ENCODE measurements around the gene SPPL3. TPM values are rescaled to one million over a fixed set of nuclear protein-coding genes. Genes with fewer than 3 reads are reported as not detected.

SPPL3 gene
- total RNA-seq, 4 donors from 2014 or later, result 16.8 to 28.7 (median 22.7) TPM

DNA sequence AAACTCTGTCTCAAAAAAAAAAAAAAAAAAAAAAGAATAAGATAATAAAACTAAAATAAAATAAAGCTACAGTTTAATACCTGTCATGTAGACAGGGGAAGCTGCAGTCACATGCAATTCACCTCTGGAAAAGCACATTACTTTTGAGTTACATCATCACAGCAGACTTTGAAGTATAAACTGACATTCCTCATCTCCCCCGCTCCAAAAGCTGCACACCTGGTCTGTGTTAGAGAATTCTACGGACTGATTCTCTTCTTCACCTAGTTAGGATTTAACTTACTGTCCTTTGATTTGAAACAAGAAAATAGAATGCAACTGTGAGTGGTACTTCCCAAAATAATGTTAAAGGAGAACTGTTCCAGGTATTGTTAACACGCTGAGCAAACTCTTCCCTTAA lies 25.1 kb downstream of the SPPL3 start:
- ATAC-seq (ENCODE audit: low FRiP score) (no peak), DNase-seq (ENCODE audit: low spot score) (no peak)
- no peak for TF ChIP-seq CTCF (IDR thresholded peaks at IDR 0.05)

DNA sequence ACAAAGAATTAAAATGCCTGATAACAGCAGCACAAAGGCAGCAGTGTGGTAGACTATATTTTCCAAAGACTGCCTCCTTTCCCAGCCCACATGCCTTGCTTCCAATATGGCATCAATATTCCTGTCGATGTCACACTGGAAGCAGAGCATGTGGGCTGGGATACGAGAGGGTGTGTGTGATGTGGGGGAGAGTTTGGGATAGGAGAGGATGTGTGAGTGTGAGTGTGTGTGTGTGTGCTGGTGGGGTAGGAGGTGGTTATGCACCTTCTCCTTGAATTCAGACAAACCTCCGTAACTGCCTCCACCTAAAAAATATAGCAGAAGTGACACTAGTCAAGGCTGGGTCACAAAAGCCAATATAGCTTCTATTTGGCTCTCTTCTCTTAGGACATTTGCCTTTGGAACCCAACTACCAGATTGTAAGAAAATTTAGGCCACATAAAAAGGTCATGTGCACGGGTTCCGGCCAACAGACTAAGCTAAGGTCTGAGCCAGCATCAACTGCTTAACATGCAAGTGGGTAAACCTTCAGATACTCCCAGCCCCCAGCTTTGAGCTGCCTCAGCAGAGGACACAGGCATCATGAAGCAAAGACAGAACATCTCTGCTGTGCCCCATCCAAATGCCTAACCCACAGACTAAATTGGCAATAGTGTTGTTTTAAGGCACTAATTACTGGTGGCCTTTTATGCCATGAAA lies 29.5 kb downstream of the SPPL3 start:
- DNase-seq (ENCODE audit: low spot score) (no peak), ATAC-seq (ENCODE audit: low FRiP score) (no peak)
- TF ChIP-seq CTCF (IDR thresholded peaks at IDR 0.05), result no peak

DNA sequence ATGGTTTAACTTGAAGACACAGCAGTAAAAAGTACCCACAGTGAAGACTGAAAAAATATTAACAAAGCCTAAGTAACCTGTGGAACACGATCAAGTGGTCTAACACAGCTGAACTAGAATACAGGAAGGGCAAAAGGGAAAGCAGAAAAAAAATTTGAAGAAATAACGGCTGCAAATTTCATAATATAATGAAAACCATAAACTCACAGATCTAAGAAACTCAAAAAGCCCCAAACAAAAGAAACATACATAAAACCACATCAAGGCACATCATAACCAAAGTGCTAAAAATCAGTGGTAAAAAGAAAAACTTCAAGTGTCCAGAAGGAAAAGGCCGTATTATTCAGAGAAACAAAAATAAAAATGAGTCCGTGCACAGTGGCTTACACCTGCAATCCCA lies 30.9 kb downstream of the SPPL3 start:
- DNase-seq (ENCODE audit: low spot score) (no peak), ATAC-seq (ENCODE audit: low FRiP score) (no peak)
- TF ChIP-seq CTCF (IDR thresholded peaks at IDR 0.05), result no peak

DNA sequence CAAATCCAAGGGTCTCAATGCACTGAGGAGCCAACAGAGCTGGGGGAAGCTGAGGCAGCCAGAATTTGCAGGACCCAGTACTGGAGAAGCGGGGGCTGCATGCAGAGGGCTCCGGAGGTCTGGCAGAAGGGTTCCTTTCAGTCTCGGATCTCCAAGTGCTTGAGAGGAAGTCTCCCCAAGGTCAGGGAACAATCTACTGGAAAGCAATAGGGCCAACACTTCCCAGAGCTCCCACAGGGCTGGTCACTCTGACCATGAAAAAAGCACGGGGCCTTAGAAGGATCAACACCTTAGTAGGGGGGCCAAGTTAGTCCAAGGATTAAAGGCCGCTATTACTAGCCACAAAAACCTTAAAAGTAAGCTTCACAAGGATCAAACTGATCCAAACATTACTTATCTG lies 31.7 kb downstream of the SPPL3 start:
- ATAC-seq (ENCODE audit: low FRiP score), result no peak
- DNase-seq (ENCODE audit: low spot score), result no peak
- TF ChIP-seq CTCF (IDR thresholded peaks at IDR 0.05), result no peak

DNA sequence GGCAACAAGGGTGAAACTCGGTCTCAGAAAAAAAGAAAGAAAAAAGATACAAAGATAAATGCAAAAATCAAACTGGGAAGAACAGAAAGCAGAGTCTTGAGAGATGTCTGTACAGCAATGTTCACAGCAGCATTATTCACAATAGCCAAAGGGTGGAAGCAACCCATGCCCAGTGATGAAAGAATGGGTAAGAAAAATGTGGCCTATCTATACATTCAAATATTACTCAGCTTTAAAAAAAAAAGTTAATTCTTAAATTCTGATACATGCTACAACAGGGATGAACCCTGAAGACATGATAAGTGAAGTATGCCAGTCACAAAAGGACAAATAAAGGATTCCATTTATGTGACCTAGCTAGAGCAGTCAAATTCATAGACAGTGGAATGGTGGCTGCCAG lies 33.7 kb downstream of the SPPL3 start:
- ATAC-seq (ENCODE audit: low FRiP score) (no peak), DNase-seq (ENCODE audit: low spot score) (no peak)
- no peak for TF ChIP-seq CTCF (IDR thresholded peaks at IDR 0.05)

DNA sequence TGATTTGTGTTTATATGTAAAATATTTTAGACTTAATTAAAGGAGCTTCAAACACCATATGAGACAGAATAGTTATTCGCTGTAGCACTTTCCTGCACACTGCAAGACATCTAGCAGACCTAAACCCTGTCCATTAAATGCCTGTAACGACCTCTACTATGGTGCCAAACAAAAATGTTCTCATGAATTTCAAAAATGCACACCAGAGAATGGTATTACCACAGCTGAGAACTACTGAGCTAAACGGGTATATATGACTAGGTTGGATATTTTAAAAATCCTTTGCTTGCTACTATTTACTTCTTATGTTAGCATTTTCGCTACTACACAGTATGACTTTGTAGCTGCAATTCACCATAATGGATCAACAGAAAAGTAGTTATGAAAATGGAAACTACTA lies 34.8 kb downstream of the SPPL3 start:
- ATAC-seq (ENCODE audit: low FRiP score), result no peak
- no peak for TF ChIP-seq CTCF (IDR thresholded peaks at IDR 0.05)

GRCh38 chr12:120866108-120866507 lies 38.0 kb downstream of the SPPL3 start:
- no peak for ATAC-seq (ENCODE audit: low FRiP score)
- DNase-seq (ENCODE audit: low spot score), result no peak

More for the DNA sequence above, 34.8 kb downstream of the SPPL3 start:
- DNase-seq (ENCODE audit: low spot score), result no peak

More at GRCh38 chr12:120866108-120866507, 38.0 kb downstream of the SPPL3 start:
- no peak for TF ChIP-seq CTCF (IDR thresholded peaks at IDR 0.05)
